KBM-7 (cell line): ENCODE results near the gene CCDC124.

ENCODE experiments used
- DNase-seq: peaks from one replicate; pipeline ENCODE4 v3.0.0-alpha.2; 2015
- in situ Hi-C: fragments of 300-500 bp; cut with MboI; formaldehyde crosslinking; loops from 2 replicates; pipeline ENCODE4 v1.14.3; 2020; ENCODE audit warnings: low sequenced_read_pairs, low pct_unique_long_range_greater_than_20kb, mixed read lengths

Gene CCDC124

GRCh38 chr19:17950310-17951156 is 17.7 kb downstream of the CCDC124 start:
- no peak for DNase-seq
- in situ Hi-C loops: no loop called here

DNA sequence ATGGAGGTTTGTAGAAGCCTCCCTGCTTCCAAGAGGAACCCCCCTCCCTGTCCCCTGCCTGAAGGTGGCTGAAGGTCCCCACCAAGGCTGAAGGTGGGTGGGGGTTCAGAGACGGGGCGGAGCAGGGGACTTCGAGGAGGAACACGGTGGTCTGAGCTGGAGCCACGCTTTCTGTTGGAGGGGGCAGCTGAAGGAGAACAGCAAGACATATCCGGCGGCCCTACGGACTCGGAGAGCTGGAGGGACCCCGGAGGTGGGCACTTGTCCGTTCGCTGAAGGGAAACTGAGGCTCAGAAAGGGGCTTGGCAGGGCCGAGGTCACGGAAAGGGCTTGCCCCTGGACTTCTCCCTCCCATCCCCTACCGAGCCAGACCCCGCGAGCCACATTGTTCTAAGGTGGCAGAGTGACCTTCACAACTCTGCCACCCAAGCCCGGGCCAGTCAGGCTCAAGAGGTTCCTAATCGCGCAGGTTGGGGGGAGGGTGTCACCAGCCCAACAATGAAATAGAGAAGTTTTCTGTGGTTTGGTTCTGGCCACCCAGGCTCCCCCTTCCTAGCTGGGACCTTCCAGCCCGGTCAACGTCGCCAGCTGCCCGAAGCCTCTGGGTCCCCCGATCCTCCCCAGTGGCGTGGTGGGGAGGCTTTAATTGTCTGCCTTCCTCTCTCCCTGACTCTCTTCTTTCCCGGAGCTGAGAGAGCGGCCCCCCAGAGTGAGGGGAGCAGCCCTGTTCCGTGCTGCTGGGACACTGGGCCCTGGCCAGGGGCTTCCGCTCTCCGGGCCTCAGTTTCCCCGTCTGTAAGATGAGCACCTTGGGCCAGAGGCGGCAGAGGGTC is 18.6 kb downstream of the CCDC124 start:
- in situ Hi-C loops: no loop called here
- no peak for DNase-seq

DNA sequence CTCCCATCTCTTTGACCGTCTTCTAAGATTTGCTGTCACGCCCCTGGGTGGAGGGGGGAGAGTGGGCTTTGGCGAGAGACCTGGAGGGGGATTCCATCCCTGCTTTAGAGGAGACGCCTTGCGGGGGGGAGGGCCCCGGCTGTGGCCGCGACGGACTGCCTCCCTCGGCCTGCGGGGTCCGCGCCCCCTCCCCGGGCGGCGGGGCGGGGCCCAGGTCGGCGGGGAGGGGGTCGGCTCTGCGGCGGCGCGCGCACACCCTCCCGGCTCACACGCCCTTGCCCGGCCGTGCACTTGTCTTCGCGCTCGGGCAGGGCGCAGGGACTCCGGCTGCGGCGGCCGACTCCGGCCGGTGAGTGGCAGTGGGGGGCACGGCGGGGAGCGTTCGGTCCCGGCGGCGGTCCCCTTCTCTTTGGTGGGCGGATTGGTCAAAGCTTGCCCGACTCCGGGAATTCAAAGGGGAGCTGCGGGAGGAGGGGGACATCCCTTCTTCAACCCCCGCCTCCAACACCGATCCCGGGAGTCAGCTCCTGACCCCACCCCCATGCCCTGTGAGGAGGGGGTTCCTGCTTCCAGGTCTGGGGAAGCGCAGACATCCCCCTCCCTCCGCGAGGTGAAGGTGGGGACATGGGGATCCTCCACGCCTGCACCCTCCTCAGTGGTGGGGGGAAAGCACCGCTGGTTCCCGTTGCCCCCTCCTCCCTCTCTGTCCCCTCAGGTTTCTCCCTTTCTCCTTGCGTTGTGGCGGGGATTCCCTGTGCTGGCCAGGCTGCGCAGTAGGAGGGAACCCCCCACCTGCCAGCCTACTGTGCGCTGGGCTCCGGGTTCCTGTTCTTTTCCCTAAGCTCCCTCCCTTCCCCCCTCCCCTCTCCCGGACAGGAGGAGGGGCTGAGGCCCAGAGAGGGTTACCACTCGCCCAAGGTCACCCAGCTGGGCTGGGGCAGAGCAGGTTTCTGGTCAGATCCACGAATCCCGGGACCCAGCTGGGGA is 19.5 kb downstream of the CCDC124 start:
- in situ Hi-C loops: no loop called here
- DNase-seq: no peak

GRCh38 chr19:17953316-17953801 is 20.5 kb downstream of the CCDC124 start:
- in situ Hi-C loops: no loop called here

DNA sequence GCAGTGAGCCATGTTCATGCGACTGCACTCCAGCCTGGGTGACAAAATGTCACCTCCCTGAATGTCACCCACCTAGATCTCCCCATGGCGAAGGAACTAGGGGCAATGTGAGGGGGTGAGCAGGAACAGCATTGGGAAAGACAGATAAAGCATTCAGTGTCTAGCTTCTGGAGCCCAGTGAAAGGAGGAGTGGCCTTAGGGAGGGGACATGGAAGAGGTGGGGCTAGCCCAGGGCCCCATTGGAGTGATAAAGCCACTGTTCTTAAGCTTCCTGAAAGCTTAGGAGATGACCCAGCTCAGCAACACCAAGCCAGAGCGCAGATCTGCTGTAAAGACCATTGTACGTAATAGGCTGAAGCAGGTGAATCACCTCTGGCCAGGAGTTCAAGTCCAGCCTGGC is 21.1 kb downstream of the CCDC124 start:
- in situ Hi-C loops: no loop called here
- DNase-seq: no peak

More at GRCh38 chr19:17953316-17953801, 20.5 kb downstream of the CCDC124 start:
- no peak for DNase-seq

DNA sequence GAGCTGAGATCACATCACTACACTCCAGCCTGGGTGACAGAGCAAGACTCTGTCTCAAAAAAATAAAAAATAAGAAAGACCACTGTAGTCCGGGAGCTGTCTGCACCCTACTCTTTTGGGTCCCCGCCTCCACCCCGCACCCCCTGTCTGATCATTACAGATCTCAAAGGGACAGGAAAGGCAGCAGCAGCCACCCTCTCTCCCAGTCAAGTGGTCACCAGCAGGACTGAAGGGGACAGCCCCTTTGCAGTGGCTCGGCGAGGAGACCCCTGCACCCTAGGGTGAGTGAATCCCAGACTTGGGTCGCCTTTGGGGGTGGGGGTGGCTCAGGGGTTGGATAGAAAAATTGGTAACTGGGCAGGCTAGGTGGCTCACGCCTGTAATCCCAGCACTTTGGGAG is 21.6 kb downstream of the CCDC124 start:
- in situ Hi-C loops: no loop called here
- no peak for DNase-seq

GRCh38 chr19:17957149-17957849 is 24.5 kb downstream of the CCDC124 start:
- in situ Hi-C loops: no loop called here

DNA sequence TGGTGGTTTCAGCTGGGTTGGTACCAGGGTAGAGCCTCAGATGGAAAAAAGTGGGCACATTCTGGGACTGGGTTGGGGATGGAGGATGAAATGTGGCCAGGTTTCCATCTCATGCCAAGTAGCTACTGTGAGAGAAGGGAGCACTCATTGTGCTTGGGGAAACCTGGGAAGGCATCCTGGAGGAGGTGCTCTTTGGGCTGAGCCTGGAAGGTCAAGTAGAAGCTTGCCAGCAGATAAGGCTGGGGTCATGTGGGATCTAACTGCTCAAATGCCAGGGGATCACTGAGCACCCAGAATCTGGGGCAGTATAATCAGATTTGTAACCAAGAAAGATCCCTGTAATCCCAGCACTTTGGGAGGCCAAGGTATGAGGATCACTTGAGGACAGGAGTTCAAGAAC is 25.1 kb downstream of the CCDC124 start:
- in situ Hi-C loops: no loop called here
- DNase-seq: no peak

More at GRCh38 chr19:17957149-17957849, 24.5 kb downstream of the CCDC124 start:
- DNase-seq: no peak

DNA sequence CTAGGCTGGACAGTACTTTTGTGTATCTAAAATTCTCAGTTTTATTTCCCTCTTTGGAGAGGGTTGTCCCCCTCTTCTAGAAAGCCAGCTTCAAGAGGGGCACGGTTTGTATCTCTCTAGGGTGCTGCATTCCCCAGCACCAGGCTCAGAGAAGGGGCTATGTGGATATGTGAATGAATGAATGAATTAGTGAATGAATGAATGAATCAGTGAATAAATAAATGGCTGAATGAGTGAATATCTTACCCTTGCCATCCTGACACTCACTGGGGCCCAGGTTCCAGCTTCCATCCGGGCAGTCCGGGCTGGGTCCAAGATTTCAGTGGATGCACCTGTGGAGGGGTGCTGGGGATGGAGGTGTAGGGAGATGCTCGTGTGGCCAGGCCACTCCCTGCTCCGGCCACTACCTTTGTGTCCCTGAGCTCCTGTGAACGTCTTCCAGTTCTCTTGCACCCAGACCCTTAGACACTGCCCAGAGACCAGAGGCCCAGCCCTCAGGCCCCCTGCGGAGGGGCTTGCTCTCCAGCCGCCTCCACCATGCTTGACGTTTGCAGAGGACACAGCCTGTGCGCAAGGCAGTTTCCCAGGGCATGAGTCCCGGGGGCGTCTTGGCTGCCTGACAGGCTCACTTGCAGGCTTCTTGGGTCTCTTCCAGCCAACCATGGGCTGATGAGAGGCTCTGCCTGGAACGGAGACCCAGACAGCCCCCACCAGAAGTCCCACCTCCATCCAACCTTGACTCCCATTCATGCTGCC is 31.3 kb downstream of the CCDC124 start:
- no peak for DNase-seq
- in situ Hi-C loops: no loop called here

DNA sequence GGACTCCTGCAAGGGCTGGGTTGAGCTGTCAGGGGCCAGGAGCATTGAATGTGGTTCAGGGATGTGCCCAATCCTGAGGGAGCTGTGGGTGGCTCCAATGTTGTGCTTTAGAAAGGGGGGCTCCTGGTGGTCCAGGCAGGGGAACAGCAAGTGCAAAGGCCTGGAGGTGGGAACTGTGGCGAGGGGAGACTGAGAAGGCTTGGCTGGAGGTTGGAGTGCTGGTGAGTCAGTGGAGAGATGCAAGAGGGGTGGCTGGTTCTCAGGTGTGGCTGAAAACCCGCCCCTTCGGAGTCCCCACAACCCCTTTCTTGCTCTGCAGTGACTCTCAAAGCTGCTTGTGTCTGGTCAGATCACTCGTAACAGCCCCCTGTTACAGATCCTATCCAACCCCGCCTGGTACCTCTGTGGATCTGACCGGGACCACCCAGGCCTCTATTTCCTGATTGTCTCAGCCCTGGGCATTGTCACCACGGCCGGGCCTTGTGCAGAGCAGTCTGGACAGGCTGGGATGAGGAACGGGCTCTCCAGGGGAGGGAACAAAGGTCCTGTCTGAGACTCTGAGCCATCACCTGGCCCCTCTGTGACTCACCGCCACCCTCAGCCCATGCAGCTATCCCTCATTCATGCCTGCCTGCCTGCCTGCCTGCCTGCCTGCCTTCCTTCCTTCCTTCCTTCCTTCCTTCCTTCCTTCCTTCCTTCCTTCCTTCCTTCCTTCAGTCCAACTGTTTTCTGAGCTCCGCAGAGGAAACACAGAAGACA is 32.7 kb downstream of the CCDC124 start:
- DNase-seq: no peak
- in situ Hi-C loops: no loop called here

- in situ Hi-C loops: no loop called here
Measured at GRCh38 chr19:17966129-17966483, 33.3 kb downstream of the CCDC124 start.

GRCh38 chr19:17966550-17967256 is 33.9 kb downstream of the CCDC124 start, which contains the start of gene KCNN1:
Gene KCNN1 (plus strand): TSS chr19:17967107. CDS start chr19:17973889, 6,782 bp downstream.
- DNase-seq: no peak
- in situ Hi-C loops: no loop called here

More at GRCh38 chr19:17966129-17966483, 33.3 kb downstream of the CCDC124 start:
- no peak for DNase-seq

GRCh38 chr19:17967257-17968051 is 34.6 kb downstream of the CCDC124 start:
- in situ Hi-C loops: no loop called here
- no peak for DNase-seq

DNA sequence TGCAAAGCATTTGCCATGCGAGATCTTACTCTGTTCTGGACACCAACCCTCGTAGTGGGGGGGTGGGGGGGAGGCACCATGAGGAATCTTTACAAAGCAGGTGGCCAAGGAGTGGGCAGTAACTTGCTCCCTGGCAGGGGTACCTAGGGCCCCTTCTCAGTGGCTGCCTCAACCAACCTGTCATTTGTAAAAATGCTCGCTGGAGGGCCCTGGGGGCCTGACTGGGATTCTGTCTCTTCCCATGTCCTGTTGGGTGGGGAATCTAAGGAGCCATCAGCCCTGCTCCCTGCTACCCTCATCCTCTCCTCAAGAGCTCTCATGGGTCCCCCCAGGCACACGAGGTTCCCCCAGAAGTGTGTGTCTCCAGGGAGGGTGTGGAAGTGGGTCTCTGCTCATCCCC is 35.5 kb downstream of the CCDC124 start:
- no peak for DNase-seq

GRCh38 chr19:17969096-17969792 is 36.4 kb downstream of the CCDC124 start:
- in situ Hi-C loops: no loop called here
- DNase-seq: no peak

More for the DNA sequence above, 35.5 kb downstream of the CCDC124 start:
- in situ Hi-C loops: no loop called here
